Epithelial cell of prostate (primary cell): ENCODE measurements around the gene ZNF385D.

Experiments
- DNase-seq: peaks from one replicate; pipeline ENCODE4 v3.0.0-alpha.2; 2011; ENCODE audit warnings: low read depth, low spot score
- H3K27ac ChIP-seq: fragments of 450-650 bp; 2 replicates; pipeline ENCODE4 v1.5.1; 2017; ENCODE audit warnings: mild to moderate bottlenecking

Gene ZNF385D

DNA sequence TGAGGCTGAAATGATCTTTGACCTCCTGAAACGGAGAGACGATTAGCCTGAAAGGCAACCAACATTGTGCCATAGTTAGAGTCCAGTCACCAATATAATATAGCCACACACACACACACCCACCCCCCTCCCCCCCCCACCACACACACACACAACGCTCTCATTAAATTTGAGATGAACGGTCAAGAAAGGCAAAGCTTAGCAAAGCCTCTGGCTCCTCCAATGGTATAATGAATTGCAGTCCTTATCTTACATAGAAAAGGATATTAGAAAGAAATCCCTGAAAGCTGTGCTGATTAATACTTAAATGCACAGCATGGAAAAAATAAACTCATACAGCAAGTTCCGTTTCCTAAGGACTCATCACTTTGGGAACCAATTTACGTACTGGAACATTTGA is 876 bp upstream of the ZNF385D start:
- no peak for DNase-seq
- no peak overlapping the region for H3K27ac ChIP-seq

DNA sequence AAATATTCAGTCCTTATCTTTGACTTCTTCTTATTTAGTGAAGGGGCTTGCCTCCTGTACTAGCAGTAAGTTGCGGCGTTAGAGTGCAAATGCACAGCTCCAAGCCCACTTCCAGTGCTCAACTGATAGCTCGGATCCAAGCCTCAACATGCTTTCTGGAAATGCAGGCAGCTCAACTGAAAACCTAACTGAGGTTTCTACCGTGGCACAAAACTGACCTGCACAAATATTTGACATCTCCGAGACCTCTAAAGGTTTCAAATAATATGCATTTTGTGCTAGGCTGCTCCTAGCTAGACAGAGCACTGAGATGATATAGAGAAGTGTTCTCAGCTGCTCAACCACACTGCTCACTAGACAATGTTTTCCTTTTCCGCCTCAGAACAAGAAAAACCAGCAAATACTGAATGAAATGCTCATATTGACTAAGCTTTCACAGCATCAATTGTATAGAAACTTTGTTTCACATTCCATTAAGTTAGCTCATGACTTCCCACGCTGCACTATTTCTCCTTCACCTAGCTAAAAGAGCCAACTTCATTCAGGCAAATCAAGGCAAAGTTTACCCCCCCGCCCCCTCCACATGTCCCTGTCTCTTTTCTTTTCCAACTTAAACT is 822 bp downstream of the ZNF385D start:
- no peak overlapping the region for H3K27ac ChIP-seq
- DNase-seq, result no peak

DNA sequence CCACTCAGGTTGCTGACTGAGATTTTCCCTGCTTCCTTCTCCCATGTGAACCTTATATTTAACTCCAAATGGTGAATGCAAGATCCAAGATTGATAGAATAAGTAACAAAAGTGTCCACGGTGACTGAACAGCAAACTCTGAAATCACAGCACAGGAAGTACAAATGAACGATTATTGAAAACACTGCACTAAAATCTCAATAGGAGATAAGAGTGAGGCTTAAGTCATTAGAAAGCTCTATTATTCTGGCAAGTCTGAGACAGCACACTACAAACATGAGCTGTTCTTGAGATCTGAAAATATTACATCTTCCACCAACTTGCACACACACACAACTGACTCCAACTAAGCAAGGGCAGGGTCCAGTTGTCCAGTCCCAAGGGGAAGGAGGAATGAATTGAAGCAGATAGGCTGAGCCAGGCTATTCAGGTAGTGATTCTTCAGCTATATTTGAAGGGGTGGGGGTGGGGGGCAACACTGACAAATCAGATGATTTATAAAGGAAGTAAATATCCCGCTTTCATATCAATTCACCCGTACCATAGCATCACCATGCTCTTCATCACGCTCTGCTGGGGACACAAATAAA is 2.9 kb downstream of the ZNF385D start:
- no peak for DNase-seq
- no peak overlapping the region for H3K27ac ChIP-seq

DNA sequence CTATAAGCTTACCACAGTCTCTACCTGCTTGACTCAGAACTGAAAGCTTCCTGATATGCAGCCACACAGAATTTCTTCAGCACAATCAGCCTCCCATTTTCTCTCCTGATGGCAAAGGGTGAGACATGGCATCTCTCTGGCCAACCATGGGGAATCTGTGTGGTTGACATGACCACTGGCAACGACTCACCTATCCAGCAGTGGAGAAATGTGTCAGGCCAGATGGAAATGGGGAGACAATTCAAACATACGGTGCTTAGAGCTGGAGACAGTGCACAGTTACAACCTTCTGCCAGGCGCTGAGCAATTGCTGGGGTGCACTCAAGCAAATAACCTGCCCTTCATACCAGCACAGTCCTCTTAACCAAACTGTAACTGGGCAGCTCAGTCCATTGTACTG is 3.6 kb downstream of the ZNF385D start:
- H3K27ac ChIP-seq, result no peak overlapping the region
- no peak for DNase-seq

DNA sequence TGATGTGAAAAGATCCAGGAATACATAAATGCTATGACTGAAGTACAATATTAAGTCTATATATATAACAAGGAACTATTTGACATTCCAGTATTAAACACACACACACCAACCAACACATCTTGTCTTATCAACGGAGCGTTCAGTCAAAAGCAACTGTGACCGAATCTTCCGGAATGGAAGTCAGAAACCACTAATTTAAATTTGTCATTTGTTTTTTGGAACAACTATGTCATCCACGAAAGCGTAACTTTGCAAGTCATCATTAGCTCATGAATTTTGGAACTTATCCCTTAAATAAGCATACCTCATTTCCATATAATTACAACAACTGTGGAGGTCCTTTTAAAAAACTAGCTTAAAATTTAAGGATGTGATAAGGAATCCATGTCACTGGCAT is 5.0 kb downstream of the ZNF385D start:
- H3K27ac ChIP-seq, result no peak overlapping the region
- no peak for DNase-seq

DNA sequence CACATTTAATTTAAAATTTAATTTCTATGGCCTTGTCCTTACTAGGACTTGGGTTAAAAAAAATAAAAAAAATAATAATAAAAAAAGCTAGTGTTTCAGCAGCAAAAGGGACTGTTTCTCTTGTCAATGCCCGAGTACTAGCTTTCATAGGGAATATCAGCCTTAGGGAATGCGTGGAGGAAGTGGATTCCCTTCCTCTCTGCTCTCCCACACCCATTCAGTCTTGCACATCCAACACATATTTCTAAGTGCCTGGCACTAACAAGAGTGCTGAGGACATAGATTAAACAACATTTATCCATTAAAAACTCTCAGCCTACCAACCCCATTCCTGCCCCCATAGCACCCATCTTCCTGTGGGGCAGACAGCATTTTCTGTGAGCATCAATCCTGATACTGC is 6.2 kb downstream of the ZNF385D start:
- no peak for DNase-seq

DNA sequence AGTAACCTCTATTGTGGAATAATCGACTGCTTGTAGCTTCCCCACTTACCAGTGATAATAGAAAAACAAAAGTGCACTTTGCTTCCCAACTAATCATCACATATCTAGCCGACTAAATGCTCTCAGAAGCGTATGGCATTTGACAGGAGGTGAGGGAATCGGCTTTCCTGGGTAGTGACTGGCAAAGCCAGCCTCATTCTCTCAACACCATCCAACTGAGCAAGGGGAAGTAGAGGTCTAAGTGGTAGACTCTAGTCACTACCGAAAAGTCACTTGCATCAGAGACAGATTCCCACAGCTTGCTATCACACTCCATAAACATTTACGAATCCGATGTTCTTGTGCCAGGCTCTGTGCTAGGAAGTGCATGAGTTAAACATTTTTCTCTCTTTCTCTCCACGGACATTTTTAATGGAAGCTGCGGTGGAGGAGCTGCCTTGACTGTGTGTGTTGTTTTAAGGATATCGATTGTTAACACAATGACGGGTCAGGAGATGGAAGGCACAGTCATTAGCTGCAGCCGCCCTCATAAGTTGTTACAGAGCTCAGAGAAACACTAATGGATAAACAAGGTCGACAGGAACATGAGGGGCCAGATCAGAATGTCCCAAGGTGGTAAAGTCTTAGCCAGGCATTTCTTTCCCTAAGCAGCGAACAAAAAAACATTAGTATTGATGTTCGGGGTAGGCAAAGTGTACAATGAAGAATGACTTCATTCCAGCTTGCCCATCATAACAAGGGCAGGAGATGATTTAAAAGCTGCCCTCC is 11.9 kb downstream of the ZNF385D start:
- no peak for DNase-seq
- no peak overlapping the region for H3K27ac ChIP-seq

More for the DNA sequence above, 6.2 kb downstream of the ZNF385D start:
- H3K27ac ChIP-seq, result no peak overlapping the region

DNA sequence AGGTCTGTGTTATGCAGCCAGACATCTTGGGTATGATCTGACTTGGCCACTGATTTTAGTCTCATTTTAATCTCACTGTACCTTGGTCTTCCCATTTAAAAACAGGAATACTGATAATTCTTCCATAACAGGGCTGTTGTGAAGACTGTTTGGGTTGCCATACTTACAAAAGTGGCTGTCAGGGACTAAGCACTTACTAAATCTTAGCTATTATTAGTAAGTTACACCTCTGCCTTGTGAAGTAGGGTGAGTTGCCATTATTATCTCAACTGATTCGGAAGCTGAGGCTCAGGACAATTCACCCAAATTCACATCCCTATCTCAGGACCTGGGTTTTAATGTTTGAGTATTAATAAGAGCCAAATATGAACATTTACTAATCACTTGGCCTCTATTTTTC is 12.7 kb downstream of the ZNF385D start:
- DNase-seq, result no peak
- H3K27ac ChIP-seq, result no peak overlapping the region

DNA sequence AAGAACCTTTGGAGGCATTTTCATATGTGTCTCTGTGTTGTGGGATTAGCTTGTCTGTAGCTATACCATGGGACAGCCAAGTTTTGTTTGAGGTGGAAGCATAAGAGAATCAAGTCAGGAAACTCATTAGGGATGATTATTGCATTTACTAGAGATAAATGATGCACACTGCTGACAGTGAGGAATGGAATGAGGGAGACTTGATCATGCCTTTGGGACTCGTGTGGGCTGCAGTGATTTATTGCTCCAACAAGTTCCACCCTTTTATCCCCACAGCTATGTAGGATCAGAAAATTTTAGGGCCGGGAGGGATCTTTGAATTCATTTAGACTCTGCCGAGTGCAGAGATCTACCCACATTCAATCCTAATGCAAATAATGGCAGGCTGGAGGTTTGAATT is 16.3 kb downstream of the ZNF385D start:
- DNase-seq, result no peak
- no peak overlapping the region for H3K27ac ChIP-seq

DNA sequence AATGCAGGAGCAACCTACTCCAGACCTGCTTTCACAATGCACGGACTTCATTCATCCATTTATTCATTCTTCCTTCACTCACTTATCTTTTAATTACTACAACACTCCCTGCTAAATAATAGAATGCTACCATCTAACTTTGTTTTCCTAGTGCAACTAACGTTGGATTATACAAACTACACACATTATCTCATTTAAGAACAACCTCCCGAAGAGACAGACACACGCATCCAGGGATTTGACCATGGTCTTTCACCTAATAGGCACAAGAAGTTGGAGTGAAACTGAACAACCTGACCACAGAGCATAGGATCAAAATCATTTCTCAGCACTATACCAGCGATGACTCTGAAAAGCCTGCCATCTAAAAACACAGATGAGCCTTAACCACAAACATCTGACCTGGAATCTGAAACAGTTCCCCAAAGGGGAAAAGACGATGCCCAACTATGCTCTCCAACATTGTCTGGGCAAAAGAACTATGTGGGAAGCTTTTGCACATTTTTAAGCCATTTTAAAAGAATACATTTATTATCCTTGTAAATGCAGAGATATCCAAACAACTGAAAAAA is 21.0 kb downstream of the ZNF385D start:
- no peak overlapping the region for H3K27ac ChIP-seq
- DNase-seq, result no peak

DNA sequence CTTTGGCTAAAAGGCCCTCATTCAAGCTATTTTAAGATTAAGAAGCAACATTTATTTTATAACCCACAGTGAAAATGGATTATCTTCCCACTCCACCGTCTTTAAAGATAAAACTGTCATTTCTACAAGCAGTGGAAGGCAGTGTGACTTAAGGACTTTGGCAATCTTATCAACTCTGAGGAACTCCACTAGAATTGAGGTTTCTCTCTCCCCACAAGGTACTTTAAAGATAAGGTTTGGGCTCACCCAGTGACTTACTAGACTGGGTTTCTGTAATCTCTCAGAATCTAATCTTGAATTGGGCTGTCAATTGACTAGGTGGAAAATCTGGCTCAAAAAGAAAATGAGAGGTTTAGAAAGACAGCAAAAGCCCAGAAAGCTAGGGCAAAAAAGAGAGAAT is 21.7 kb downstream of the ZNF385D start:
- H3K27ac ChIP-seq, result no peak overlapping the region

DNA sequence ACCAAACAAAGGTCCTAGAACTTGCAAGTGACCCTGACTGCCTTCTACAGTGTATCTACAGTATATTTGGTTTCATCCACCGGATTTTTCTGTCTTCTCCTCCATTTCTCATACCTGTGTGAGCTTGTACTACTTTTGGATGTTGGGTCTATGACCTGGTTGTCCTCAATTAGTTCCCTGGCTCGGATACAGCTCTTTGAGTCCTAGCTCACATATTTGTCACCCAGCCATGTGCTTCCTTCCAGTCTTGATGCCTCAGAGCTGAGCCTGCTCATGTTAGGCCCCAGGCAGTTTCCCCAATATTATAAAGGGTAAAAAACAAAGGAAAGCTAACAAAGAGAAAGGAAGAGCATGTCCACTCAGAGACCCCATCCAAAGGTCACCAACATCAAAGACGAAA is 28.2 kb downstream of the ZNF385D start:
- peak overlapping the region; percentile 79 for H3K27ac ChIP-seq
- no peak for DNase-seq

More for the DNA sequence above, 21.7 kb downstream of the ZNF385D start:
- DNase-seq, result no peak

DNA sequence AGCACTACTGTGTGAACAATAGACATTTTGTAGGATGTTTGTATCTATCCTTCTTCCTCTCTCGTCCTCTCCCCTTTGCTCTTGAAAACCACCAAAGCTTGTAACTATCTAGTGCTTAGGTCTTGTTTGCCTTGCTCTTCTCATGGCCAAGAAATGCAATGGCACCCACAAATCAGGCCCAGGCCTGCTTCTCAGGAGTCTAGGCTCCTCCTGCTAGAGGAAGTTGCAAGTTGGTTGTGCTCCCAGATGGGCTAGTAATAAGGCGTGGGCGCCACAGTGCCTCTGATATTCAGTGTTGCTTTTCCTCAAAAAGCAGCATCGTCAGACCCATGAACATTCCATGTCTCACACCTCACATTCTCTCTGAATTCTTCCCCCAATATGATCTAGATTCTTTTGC is 28.7 kb downstream of the ZNF385D start:
- DNase-seq, result peak; percentile 83
- H3K27ac ChIP-seq, result peak overlapping the region; percentile 79

DNA sequence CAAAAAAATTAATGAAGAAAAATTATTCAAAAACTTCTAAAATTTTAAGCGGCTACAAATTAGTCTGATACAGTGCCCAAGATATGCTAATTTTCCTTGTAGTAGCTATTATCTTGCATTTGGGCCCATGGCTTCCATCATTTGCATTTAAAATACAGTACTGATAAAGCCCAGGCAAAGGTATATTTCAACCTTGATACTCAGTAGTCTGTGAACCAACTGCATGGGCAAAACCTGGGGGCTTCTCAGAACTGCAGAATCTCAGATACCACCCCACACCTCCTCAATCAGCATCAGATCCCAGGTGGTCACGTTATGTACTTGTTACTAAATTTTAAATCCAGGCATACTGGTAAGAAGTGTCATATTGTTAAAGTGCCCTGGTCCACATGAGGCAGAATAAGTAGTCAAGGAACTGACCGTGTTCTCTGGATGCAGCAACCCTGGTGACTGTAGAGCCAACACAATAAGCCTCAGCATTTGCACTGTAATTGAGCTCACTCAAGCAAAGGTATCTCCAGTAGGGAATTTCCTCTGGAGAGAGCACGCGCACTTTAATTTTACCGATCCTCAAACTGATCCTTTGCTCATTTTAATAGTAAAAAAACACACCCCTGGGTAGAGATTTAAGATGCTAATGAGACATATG is 31.9 kb downstream of the ZNF385D start:
- peak overlapping the region; percentile 54 for H3K27ac ChIP-seq
- no peak for DNase-seq

DNA sequence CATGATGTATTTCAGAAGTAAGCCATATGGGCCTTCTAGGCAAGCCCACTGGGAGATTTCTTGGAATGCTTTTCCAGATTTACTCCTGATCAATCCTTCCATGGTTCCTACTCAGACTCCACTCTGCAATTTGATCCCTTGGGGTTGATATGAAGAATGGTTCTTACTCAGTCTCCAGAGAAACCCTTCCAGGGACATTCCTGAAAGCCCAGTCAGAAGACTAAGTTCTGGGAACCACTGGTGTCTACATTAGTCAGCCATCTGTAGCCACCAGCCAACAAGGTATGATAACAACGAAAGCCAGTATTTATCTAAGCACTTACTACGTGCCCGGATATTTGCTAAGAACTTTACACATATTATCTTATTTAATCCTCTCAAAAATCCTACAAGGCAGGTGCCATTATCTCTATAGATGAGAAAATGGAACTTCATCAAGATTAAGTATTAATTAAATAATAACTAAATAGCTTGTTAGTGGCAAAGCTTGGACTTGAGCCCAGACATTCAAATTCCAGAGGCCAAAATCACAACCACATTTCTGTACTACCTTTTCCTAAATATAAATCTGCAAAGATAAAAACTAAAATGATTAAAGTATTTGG is 32.7 kb downstream of the ZNF385D start:
- peak; percentile 89 for DNase-seq
- peak overlapping the region; percentile 54 for H3K27ac ChIP-seq

DNA sequence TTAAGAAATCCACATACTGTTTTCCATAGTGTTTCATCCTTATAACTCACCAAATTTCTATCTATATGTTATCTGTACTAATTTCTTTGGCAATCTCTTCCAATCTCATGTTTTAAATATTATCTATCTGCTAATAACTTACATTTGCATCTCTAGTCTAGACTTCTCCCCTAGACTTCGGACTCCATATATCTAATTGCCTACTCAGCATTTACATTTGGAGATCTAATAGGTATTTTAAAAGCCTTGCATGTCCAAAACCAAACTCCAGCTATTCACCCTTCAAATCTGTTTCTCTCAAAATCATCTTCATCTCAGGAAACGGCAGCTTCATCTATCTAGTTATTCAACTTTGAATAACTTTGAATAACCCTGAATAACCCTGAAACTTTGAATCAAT is 35.3 kb downstream of the ZNF385D start:
- no peak for DNase-seq
- no peak overlapping the region for H3K27ac ChIP-seq

DNA sequence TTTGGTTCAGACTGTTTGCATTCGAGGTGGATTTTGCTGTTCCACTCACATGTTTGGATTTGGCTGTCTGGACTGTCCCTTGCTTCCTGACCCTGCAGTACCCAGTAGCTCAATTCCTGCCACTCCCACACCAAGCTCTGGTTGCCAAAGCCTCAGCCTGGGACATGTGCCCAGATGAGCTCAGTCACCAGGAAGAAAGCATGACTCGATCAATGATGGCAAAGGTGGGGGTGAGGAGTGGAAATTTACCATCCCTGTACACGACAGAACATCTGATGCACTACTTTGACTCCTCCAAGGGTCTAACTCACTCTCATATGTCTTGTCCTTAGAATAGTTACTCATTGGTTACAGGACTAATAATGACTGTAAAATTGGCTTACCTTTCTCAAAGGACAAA is 45.2 kb downstream of the ZNF385D start:
- peak; percentile 59 for DNase-seq
- H3K27ac ChIP-seq, result peak overlapping the region; percentile 31

DNA sequence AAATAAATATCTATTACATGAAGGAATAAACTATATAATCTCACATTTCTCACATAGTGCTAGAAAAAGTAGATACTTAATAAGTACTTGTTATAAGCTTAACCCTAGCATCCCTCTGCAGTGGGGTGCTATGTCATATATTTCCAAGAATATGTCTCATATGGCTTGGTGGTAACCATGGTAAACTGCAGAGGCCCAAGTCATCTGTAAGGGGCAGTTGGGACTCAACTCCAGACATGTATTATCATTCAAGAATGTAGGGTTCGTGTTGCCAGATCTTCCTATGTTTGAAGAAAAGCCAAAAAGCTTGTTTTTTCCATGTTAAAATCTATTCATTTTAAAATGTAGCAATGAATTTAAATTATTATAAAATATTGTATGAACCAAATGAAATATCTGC is 46.2 kb downstream of the ZNF385D start:
- H3K27ac ChIP-seq, result no peak overlapping the region
- no peak for DNase-seq

DNA sequence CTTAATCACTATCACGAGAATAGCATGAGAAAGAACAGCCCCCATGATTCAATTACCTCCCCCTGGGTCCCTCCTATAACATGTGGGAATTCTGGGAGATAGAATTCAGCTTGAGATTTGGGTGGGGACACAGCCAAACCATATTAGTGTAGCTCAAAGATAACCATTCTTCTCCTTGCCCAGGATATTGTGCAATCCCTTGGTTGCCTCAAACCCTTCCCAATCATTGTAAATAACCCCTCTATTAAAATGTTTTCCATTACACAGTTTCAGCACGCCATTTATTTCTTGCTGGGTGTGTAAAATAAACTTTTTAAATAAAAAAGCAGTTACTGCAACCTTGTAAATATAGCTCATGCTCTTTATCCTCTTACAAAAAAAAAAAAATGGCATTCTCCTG is 47.7 kb downstream of the ZNF385D start:
- no peak for DNase-seq

DNA sequence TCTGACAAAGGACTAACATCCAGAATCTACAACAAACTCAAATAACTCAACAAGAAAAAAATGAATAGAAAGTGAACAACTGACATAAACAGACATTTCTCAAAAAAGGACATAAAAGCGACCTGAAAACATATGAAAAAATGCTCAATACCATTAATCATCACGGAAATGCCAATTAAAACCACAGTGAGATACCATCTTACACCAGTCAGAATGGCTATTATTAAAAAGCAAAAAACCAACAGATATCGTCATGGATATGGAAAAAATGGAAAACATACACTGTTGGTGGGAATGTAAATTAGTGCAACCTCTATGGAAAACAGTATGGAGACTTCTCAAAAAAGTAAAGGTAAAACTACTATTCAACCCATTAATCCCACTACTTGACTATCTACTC is 53.3 kb downstream of the ZNF385D start:
- no peak overlapping the region for H3K27ac ChIP-seq
- DNase-seq, result no peak

More for the DNA sequence above, 47.7 kb downstream of the ZNF385D start:
- no peak overlapping the region for H3K27ac ChIP-seq
